GM12892 (cell line): Measurements from ENCODE around the gene KLRC2.

ENCODE experiments used
- POLR2A ChIP-seq: IDR thresholded peaks from 2 replicates; pipeline ENCODE4 v1.6.1; 2011; ENCODE audit warnings: low read depth, low read length, control low read depth
- POLR2AphosphoS5 ChIP-seq: IDR thresholded peaks from 2 replicates; pipeline ENCODE4 v1.6.1; 2011; ENCODE audit warnings: low read depth, low read length, control low read depth

DNA sequence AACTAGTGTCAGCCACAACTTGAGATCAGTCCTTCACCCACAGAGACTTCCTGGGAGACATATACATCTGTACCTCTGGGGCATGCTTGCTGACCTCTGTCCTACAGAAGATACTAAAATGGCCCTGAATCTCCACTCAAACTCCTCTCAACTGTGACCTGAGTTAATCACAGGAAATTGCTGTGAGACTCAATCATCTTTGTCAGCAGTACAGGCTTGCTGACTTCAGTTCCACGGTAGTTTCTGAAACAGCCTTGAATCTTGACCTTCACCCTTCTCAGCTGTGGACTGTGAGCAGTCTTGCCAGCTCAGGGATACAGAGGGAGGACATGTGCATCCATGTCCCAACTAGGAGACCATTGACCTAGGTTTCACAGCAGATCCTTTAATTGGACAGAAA is 18.7 kb upstream of the KLRC2 start:
- TF ChIP-seq POLR2A, result no peak
- no peak for TF ChIP-seq POLR2AphosphoS5
